HepG2 (cell line): ENCODE measurements around the gene DUS3L. TPM values are rescaled to one million over a fixed set of nuclear protein-coding genes. Genes with fewer than 3 reads are reported as not detected.

Source experiments
- CEBPG ChIP-seq: IDR thresholded peaks from 2 replicates; pipeline ENCODE4 v1.6.1; 2016
- EHMT2 ChIP-seq: fragments of 200-600 bp; sonication (generic); IDR thresholded peaks from 2 replicates; pipeline ENCODE4 v1.7.0; 2017; ENCODE audit warnings: antibody characterized with exemption, low read depth, low read length, borderline replicate concordance
- GATAD1 ChIP-seq: IDR thresholded peaks from 2 replicates; pipeline ENCODE4 v1.6.1; 2016; ENCODE audit warnings: missing genetic modification reagents, missing compliant biosample characterization
- HIC2 ChIP-seq: sonication (generic); formaldehyde crosslinking; IDR thresholded peaks from 2 replicates; pipeline ENCODE4 v1.9.0; 2022; ENCODE audit warnings: low read depth, missing genetic modification reagents
- HMGXB4 ChIP-seq, 2 experiments: sonication (generic) in 1 of 2; formaldehyde crosslinking in 1 of 2; IDR thresholded peaks; 2 replicates each; pipeline versions ENCODE4 v1.4.0 to v1.6.1; 2018 to 2020; ENCODE audit warnings: missing genetic modification reagents in 2 of 2, borderline replicate concordance in 1 of 2, low read depth in 1 of 2, mild to moderate bottlenecking in 1 of 2, missing biosample characterization in 1 of 2
- NR2F2 ChIP-seq: IDR thresholded peaks from 2 replicates; pipeline ENCODE4 v1.6.1; 2012; ENCODE audit warnings: low read depth, inconsistent platforms, borderline replicate concordance
- PCBP1 ChIP-seq: fragments of 200-400 bp; formaldehyde crosslinking; IDR thresholded peaks from 2 replicates; pipeline ENCODE4 v1.6.1; 2017; ENCODE audit warnings: mild to moderate bottlenecking, low read depth, low read length, borderline replicate concordance
- RBM22 ChIP-seq: fragments of 200-400 bp; formaldehyde crosslinking; optimal IDR thresholded peaks from 2 replicates; pipeline ENCODE3; 2017; ENCODE audit warnings: mild to moderate bottlenecking, low read length, moderate library complexity
- RFX1 ChIP-seq: fragments of 450-650 bp; IDR thresholded peaks from 2 replicates; pipeline ENCODE4 v1.6.1; 2017
- ZNF142 ChIP-seq: sonication (generic); formaldehyde crosslinking; IDR thresholded peaks from 2 replicates; pipeline ENCODE4 v1.4.0; 2020; ENCODE audit warnings: missing genetic modification reagents
- ZNF275 ChIP-seq: sonication (generic); formaldehyde crosslinking; IDR thresholded peaks from 2 replicates; pipeline ENCODE4 v1.8.0; 2022; ENCODE audit warnings: missing genetic modification reagents, mild to moderate bottlenecking, inconsistent platforms, borderline replicate concordance
- ZNF282 ChIP-seq: fragments of 450-650 bp; IDR thresholded peaks from 2 replicates; pipeline ENCODE4 v1.6.1; 2018; ENCODE audit not compliant: partially characterized antibody
- ZSCAN5A ChIP-seq: sonication (generic); formaldehyde crosslinking; IDR thresholded peaks from 2 replicates; pipeline ENCODE4 v1.8.0; 2022; ENCODE audit warnings: mild to moderate bottlenecking, missing genetic modification reagents, borderline replicate concordance
- polyA plus RNA-seq, 8 experiments: library from polyadenylated mRNA; depleted of rRNA in 3 of 8; stranded (reverse) in 7 of 8; unstranded in 1 of 8; fragments of >200 nt; fragmentation: Illumina TruSeq in 4 of 8; extraction: Trizol in 4 of 8; gene quantifications; 2 replicates each; pipeline versions ENCODE4 v1.2.1 to v1.2.3, GENCODE V29; 2011 to 2016; ENCODE audit warnings: low read depth in 4 of 8, missing spikeins in 1 of 8, mixed read lengths in 1 of 8; ENCODE audit not compliant: insufficient read depth in 1 of 8
- total RNA-seq, 5 experiments: library from RNA; depleted of rRNA; stranded (reverse); fragments of >200 nt; fragmentation: Illumina TruSeq; extraction: Trizol; gene quantifications; 2 replicates each; pipeline ENCODE4 v1.2.3, GENCODE V29; 2016; ENCODE audit warnings: low read depth in 1 of 5

The DUS3L gene
- total and polyA plus RNA-seq, 2 of the 13 experiments (the other 11 are each of a cell fraction or from before 2014, with no cell fraction given): 13.3 to 25.1 TPM

- no peak for TF ChIP-seq ZNF282
- TF ChIP-seq HIC2 (CRISPR knock-in tag): peak; percentile 37; the same call in 1 of the 2 replicates
- peak; percentile 13; the same call in 1 of the 2 replicates for TF ChIP-seq GATAD1 (CRISPR knock-in tag)
- TF ChIP-seq NR2F2: no peak
- TF ChIP-seq CEBPG (CRISPR knock-in tag): peak; percentile 28; the same call in 1 of the 2 replicates
- TF ChIP-seq RFX1: no peak
- no peak for TF ChIP-seq EHMT2
- no peak for TF ChIP-seq ZSCAN5A (CRISPR knock-in tag)
- TF ChIP-seq ZNF142: no peak
- no peak for TF ChIP-seq RBM22
- 0 out of 2 replicates have a peak, but pooled peaks have one; percentile 9 for TF ChIP-seq ZNF275 (CRISPR knock-in tag)
- peak in 1 of 2 experiments; percentile 63; a peak in 2 of 4 replicates for TF ChIP-seq HMGXB4 (CRISPR knock-in tag; IDR thresholded peaks at IDR 0.05; ENCODE audit: borderline replicate concordance in 1 of 2, low read depth in 1 of 2)
- TF ChIP-seq PCBP1: no peak
Observed at GRCh38 chr19:5839065-5840017, 48.4 kb upstream of the DUS3L start, which contains the start of gene FUT6 (continued).
